GM19397 (cell line): ENCODE data around the gene PLPP4.

Experiments
- ATAC-seq: cut with Tn5 transposase; IDR thresholded peaks from one replicate; pipeline ENCODE4 v1.9.1; 2021; ENCODE audit warnings: mild to moderate bottlenecking, moderate library complexity; ENCODE audit not compliant: unreplicated experiment

Gene PLPP4

DNA sequence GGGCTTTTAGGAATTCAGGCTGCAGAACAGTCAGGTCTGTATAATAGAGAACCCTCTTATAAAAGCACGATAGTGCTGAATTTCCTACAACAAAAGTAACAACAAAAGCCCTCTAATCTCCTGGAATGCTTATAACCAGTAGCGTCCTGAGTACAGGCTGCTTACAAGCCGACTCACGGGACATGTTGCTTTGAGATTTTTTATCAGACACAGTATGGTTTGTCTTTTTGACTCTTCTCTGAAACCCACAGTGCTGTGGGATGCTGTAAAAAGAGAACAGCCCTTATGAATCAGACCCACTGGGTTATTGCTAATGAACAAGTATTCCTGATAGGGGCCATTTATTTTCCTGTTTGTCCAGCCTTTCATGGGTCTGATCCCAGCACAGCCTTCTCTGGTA is 59.4 kb downstream of the PLPP4 start:
- ATAC-seq = no peak

GRCh38 chr10:120517196-120517595 is 60.2 kb downstream of the PLPP4 start:
- no peak for ATAC-seq

- no peak for ATAC-seq
Measured at GRCh38 chr10:120517881-120518484, 61.0 kb downstream of the PLPP4 start.

GRCh38 chr10:120521880-120522279 is 64.9 kb downstream of the PLPP4 start:
- no peak for ATAC-seq

DNA sequence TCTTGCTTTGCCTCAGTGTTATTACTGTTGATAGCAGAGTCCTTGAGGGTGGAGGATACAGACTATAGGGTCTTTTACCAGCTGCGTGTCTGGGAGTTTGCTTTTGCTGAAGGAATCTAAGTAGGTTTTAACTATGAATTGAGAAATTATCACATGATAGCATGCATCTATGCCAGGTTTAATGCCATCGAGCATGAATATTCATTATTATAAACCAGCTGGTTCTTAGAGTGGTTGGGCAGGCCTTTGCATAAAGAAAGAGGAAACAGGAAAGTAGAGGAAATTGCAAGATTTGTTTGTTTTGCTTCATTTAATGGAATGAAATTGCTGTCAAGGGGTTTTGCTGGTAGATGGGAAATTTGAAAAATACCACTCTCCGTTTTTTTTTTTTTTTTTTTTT is 70.7 kb downstream of the PLPP4 start:
- no peak for ATAC-seq

DNA sequence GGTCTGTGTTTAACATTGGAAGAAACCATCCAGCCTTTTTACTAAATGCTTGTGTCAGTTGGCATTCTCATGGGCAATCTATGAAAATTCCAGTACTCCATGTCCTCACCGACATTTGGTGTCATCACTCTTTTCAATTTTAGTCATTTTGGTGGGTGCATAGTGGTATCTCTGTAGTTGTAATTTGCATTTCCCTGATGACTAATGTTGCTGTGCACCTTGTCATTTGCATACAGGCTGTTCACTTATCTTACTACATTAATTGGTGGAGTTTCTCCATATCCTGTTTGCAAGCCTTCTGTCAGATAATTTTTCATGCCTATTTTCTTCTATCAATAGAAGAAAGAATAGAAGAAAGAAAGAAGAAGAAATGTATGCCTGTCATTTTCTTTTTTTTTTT is 73.7 kb downstream of the PLPP4 start:
- no peak for ATAC-seq

DNA sequence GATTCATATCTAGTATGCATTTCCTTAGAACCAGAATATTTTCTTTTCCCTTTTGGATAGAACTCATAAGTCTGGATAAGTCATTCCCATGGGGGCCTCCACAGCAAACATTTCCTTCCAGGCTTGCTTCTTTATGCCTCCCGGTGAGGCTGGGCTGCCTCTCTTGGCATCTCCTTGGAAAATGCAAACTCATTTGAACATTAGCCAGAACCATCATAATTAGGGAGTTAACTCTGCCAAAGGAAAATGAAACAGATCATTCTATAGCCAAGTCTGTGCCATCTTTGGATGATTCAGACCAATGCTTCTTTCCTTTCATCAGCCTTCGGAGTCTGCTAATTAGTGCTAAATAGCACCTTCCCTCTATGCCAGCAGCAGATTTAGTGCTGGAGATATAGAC is 81.1 kb downstream of the PLPP4 start:
- ATAC-seq = no peak

DNA sequence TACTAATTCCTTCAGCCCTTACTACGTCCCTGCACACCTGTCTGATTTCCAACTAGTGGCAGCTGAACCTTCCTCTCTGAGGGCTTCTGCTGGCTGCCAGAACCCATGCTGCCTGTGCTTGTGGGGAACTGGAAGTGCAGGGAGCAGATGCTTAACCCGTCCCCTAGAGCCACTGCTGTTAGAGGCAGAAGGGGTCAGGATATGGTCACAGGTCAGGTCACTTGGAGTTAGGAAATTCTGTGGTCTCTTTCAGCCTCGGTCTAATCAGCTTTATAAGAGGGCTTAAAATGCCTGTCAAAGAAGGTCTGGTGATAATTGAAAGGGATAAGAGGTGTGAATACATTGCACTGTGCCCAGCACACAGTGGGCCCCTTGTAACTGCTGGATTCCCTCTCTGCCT is 82.0 kb downstream of the PLPP4 start:
- no peak for ATAC-seq

GRCh38 chr10:120540486-120540885 is 83.5 kb downstream of the PLPP4 start:
- no peak for ATAC-seq

- no peak for ATAC-seq
Measured at GRCh38 chr10:120541984-120542383, 85.0 kb downstream of the PLPP4 start.

DNA sequence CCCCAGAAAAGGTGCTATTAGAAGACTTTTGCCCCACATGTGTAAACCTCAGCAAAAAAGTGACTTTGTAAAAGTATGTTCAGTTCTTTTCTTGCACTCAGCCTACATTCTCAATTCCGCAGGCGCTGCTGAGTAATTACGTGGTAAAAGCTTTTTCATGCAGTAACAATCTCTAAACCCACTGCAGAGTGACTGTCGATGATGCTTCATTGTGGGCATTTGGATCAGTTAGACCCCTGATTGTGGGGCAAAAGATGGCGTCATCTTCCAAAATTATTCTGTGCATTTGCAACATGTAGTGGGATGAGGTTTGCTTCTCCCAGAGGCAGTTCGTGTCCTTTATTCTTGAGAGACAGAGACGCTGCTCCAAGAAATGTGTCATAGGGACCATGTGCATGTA is 85.6 kb downstream of the PLPP4 start:
- ATAC-seq = no peak

DNA sequence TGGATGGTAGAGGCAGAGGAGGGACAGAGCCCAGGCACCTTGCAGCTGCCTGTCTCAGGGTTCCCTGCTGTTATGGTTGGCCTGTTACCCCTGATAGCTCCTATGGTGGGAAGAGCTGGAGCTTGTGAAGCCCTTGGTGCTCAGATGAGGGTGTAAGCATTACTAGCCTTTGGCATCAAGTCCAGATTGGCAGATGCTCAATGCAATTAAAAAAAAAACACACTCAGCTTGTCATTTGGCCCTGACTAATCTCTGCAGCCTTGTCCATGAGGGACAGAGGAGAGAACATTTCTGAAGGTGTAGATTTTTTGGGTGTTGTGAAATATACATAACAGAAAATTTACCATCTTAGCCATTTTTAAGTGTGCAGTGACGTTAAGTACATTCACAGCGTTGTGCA is 86.3 kb downstream of the PLPP4 start:
- no peak for ATAC-seq

DNA sequence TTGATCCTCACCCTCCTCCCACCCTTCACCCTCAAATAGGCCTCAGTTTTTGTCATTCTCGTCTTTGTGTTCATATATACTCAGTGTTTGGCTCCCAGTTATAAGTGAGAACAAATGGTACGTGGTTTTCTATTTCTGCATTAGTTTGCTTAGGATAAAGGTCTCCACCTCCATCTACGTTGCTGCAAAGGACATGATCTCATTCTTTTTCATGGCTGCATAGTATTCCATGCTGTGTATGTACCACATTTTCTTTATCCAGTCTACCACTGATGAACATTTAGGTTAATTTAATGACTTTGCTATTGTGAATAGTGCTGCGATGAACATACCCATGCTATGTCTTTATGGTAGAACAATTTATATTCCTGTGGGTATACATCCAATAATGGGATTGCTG is 91.2 kb downstream of the PLPP4 start:
- ATAC-seq = no peak

DNA sequence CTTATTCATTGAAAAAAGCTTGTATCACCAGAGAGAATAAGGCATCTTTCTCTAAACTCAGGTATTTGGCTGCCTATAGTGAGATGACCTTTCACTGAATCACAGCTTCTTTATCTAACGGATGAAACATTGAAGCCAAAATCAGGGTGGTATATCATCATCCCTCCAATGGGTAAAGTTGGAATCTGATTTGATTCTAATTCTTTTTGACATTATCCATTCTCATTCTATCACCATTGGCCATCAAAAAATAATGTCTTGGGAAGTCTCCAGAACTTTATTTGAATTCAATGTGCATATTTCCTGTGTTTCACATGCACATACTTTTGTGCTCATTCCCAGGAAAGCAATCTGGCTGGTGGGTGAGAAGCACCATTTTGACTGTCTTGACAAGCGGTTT is 95.2 kb downstream of the PLPP4 start:
- ATAC-seq = no peak

- ATAC-seq = no peak
Measured at GRCh38 chr10:120553911-120554310, 96.9 kb downstream of the PLPP4 start.

- no peak for ATAC-seq
Measured at GRCh38 chr10:120555436-120555835, 98.4 kb downstream of the PLPP4 start.

GRCh38 chr10:120555842-120556532 is 99.0 kb downstream of the PLPP4 start:
- ATAC-seq = no peak

DNA sequence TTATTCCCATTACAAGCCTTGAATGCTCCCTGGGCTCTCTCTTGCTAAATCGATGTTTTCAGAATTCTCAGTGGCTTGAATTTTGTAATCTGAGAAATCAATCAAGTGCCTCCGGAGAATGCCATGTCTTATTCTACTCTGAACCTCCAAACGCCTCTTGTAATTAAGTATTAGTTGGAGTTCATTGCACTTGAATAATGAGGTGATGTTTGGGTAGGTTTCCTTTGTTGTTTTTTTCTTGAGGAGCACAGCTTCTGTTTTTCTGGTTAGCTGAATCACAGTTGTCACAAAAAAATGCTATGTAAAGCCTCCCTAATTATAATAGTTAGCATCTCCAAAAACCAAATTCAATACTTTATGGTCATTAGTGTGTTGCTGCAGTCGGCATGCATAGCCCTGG is 100.3 kb downstream of the PLPP4 start:
- no peak for ATAC-seq

- ATAC-seq = no peak
Measured at GRCh38 chr10:120559800-120560199, 102.8 kb downstream of the PLPP4 start.

DNA sequence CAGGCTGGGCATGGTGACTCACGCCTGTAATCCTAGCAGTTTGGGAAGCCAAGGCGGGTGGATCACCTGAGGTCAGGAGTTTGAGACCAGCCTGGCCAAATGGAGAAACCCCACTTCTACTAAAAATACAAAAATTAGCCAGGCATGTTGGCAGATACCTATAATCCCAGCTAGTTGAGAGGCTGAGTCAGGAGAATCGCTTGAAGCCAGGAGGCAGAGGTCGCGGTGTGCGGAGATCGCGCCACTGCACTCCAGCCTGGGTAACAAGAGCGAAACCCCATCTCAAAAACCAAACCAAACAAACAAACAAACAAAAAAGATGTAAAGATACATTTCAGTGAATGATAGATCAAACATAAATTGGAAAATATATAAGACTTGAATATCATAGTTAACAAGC is 105.9 kb downstream of the PLPP4 start:
- ATAC-seq = no peak

GRCh38 chr10:120570418-120570817 is 113.4 kb downstream of the PLPP4 start:
- no peak for ATAC-seq

GRCh38 chr10:120571266-120571665 is 114.2 kb downstream of the PLPP4 start:
- ATAC-seq = no peak

GRCh38 chr10:120572307-120572706 is 115.3 kb downstream of the PLPP4 start:
- no peak for ATAC-seq
